HFF-Myc (cell line): Measurements from ENCODE around the gene CLASP1.
"Not testable (repeated sequence)": the region's sequence is repeated elsewhere in the genome, so short reads cannot be mapped to it uniquely, and the experiment has no call there.

Source experiments
- DNase-seq: peaks from one replicate; pipeline ENCODE4 v3.0.0-alpha.2; 2011; ENCODE audit warnings: low read depth; ENCODE audit errors: extremely low read depth
- H3K4me3 ChIP-seq: replicated peaks from 2 replicates; pipeline ENCODE4 v1.5.1; 2011; ENCODE audit warnings: low read depth, mild to moderate bottlenecking, control low read depth, low read length
- TF ChIP-seq, protein P1 (sequence below): IDR thresholded peaks from 2 replicates; pipeline ENCODE4 v1.5.1; 2012; ENCODE audit warnings: mild to moderate bottlenecking, low read depth, low read length, control low read depth; ENCODE audit errors: missing control alignments

CLASP1 gene

DNA sequence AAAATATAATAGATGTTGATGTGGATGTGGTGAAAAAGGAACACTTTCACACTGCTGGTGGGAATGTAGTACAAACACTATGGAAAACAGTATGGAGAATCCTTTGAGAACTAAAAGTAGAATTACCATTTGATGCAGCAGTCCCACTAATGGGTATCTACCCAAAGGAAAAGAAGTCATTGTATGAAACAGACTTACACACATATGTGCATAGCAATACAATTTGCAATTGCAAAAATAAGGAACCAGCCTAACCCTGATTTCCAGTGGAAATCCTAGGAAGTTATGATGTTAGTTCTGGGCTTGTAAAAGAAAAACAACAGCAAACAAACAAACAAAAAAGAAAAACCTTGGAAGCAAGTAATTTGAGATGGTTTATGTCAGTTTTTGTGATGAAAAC lies 28.6 kb upstream of the CLASP1 start:
- no peak overlapping the region for H3K4me3 ChIP-seq
- TF ChIP-seq, protein P1, sequence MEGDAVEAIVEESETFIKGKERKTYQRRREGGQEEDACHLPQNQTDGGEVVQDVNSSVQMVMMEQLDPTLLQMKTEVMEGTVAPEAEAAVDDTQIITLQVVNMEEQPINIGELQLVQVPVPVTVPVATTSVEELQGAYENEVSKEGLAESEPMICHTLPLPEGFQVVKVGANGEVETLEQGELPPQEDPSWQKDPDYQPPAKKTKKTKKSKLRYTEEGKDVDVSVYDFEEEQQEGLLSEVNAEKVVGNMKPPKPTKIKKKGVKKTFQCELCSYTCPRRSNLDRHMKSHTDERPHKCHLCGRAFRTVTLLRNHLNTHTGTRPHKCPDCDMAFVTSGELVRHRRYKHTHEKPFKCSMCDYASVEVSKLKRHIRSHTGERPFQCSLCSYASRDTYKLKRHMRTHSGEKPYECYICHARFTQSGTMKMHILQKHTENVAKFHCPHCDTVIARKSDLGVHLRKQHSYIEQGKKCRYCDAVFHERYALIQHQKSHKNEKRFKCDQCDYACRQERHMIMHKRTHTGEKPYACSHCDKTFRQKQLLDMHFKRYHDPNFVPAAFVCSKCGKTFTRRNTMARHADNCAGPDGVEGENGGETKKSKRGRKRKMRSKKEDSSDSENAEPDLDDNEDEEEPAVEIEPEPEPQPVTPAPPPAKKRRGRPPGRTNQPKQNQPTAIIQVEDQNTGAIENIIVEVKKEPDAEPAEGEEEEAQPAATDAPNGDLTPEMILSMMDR = no peak
- DNase-seq = no peak

DNA sequence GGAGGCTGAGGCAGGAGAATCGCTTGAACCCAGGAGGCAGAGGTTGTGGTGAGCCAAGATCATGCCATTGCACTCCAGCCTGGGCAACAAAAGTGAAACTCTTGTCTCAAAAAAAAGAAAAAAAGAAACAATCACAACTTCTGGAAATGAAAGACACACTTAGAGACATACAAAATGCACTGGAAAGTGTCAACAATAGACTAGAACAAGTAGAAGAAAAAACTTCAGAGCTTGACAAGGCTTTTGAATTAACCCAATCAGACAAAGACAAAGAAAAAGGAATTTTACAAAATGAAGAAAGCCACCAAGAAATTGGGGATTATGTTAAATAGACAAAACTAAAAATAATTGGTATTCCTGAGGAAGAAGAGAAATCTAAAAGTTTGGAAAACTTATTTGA lies 22.4 kb upstream of the CLASP1 start:
- not testable (repeated sequence) for H3K4me3 ChIP-seq, DNase-seq

DNA sequence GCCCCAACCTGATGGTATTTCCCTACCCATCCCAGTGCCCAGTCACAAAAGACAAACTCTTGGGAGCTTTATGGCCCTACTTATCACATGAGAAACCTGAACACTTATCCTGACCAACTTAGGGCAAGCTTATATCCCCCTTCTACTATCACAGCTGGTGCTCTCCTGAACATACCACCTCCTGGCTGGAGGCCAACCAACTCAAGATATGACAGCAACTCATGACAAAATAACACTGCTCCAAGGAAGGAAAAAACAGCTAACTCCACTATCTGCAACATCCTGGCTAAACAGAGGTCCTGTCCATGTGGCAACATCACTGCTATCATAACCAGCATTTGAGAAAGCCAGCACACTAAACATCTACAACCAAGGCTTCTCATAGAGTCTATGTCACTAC lies 20.9 kb upstream of the CLASP1 start:
- no peak for DNase-seq
- H3K4me3 ChIP-seq = no peak overlapping the region
- TF ChIP-seq, protein P1 = no peak

DNA sequence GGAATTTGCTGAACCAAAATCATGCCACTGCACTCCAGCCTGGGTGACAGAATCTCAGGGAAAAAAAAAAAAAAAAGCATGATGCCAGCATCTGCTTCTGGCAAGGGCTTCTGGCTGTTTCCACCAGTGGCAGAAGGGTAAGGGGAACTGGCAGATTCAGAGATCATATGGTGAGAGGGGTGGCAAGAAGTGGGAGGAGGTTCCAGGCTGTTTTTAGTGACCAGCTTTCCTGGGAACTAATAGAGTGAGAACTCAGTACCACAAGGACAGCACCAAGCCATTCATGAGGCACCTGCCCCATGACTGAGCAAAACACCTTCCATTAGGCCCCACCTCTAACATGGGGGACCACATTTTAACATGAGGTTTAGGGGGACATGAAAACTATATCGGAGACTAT lies 18.4 kb upstream of the CLASP1 start:
- TF ChIP-seq, protein P1 = no peak
- no peak overlapping the region for H3K4me3 ChIP-seq
- no peak for DNase-seq

DNA sequence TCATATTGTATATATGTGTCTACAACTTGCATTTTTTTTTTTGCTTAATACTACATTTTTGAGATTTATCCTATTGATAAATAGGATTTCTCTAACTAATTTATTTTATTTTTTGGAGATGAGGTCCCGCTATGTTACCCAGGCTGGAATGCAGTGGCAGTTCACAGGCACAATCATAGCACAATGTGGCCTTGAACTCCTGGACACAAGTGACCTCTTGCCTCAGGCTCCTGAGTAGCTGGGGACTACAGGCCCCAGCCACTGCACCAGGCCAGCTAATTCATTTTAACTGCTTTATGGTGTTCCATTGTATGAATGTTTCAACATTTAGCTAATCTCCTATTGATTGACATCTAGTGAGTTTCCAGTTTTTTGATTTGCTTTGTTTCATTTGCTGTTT lies 16.8 kb upstream of the CLASP1 start:
- no peak overlapping the region for H3K4me3 ChIP-seq
- TF ChIP-seq, protein P1 = no peak

DNA sequence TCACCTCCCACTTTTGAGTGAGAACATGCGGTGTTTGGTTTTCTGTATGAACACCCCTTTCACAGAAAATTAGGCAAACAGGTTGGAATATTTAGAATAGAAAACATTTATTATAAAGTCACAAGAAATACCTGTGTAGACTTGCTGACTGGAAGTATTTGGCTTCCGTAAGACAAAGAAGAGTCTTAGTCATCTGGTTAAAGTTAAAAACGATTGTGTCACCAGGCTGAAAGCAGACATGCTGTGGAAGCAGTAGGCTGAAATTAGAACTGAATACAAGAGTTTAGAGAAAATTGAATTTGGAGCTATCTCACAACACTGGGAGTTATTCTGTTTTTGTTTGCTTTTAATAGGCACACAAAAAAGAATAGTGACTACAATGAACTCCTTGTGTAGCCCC lies 16.2 kb upstream of the CLASP1 start:
- H3K4me3 ChIP-seq = no peak overlapping the region
- TF ChIP-seq, protein P1 = no peak
- no peak for DNase-seq

More for the DNA sequence above, 16.8 kb upstream of the CLASP1 start:
- no peak for DNase-seq

DNA sequence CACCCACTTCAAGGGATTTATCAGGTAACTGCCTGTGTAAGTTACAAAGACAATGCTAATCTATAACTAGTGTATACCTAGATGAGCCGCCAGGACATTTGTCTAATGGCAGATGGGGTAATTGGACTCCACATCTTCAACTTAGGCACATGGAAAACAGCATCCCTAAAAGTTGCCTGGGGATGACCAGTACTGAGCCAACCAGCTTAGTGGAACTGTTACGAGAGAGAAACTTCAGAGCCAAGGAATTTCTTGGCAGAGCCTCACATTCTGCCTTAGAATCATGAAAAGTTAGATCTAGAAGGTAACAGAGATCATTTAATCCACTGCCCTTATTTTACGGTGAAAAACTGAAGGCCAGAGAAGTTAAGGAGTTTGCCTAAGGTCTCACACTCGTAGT lies 15.5 kb upstream of the CLASP1 start:
- no peak for DNase-seq
- TF ChIP-seq, protein P1 = no peak
- no peak overlapping the region for H3K4me3 ChIP-seq
